ENCODE results near the gene HECW1.

- TF ChIP-seq CTCF (IDR thresholded peaks at IDR 0.05), result no peak
- TF ChIP-seq POLR2AphosphoS5 (IDR thresholded peaks at IDR 0.05; ENCODE audit: low read depth, low read length), result no peak
- TF ChIP-seq, protein P1, sequence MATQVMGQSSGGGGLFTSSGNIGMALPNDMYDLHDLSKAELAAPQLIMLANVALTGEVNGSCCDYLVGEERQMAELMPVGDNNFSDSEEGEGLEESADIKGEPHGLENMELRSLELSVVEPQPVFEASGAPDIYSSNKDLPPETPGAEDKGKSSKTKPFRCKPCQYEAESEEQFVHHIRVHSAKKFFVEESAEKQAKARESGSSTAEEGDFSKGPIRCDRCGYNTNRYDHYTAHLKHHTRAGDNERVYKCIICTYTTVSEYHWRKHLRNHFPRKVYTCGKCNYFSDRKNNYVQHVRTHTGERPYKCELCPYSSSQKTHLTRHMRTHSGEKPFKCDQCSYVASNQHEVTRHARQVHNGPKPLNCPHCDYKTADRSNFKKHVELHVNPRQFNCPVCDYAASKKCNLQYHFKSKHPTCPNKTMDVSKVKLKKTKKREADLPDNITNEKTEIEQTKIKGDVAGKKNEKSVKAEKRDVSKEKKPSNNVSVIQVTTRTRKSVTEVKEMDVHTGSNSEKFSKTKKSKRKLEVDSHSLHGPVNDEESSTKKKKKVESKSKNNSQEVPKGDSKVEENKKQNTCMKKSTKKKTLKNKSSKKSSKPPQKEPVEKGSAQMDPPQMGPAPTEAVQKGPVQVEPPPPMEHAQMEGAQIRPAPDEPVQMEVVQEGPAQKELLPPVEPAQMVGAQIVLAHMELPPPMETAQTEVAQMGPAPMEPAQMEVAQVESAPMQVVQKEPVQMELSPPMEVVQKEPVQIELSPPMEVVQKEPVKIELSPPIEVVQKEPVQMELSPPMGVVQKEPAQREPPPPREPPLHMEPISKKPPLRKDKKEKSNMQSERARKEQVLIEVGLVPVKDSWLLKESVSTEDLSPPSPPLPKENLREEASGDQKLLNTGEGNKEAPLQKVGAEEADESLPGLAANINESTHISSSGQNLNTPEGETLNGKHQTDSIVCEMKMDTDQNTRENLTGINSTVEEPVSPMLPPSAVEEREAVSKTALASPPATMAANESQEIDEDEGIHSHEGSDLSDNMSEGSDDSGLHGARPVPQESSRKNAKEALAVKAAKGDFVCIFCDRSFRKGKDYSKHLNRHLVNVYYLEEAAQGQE (IDR thresholded peaks at IDR 0.05; ENCODE audit: insufficient read depth in 1 of 2, low read depth in 2 of 2, low read length in 1 of 2), result no peak
These were observed 407.8 kb downstream of the HECW1 start for GRCh38 chr7:43520201-43520600.
